ENCODE measurements around the gene DEGS2.

Gene DEGS2

GRCh38 chr14:100147691-100148464, 11.6 kb downstream of the DEGS2 start:
- DNase-seq = no peak

GRCh38 chr14:100147181-100147631, 12.2 kb downstream of the DEGS2 start:
- DNase-seq = no peak

DNA sequence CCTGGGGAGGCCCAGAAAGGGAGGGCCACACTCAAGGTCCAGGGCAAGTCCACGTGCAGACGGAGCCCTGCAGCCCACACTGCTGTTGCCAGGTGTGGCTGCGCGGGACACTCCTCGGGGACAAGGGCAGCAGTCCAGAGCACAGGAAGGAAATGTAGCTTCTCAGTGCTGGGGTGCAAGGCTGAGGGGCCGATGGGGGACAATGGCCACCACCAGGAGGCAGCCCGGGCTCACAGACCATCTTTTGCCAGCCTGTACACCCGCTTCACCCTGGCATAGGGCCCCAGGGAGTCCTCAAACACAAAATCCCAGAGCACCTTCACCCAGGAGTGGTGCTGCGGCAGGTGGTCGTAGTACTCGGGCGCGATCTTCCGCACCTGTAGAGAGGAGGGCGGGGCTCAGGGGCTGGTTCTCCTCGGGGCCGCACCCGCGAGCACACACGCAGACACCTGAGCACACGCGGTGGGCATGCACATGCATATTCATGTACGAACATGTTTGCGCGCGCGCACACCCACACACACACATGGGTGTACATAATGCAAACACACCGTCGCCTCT, 12.8 kb downstream of the DEGS2 start:
- DNase-seq = no peak

- DNase-seq = no peak
Measured at GRCh38 chr14:100145682-100146464, 13.6 kb downstream of the DEGS2 start.

DNA sequence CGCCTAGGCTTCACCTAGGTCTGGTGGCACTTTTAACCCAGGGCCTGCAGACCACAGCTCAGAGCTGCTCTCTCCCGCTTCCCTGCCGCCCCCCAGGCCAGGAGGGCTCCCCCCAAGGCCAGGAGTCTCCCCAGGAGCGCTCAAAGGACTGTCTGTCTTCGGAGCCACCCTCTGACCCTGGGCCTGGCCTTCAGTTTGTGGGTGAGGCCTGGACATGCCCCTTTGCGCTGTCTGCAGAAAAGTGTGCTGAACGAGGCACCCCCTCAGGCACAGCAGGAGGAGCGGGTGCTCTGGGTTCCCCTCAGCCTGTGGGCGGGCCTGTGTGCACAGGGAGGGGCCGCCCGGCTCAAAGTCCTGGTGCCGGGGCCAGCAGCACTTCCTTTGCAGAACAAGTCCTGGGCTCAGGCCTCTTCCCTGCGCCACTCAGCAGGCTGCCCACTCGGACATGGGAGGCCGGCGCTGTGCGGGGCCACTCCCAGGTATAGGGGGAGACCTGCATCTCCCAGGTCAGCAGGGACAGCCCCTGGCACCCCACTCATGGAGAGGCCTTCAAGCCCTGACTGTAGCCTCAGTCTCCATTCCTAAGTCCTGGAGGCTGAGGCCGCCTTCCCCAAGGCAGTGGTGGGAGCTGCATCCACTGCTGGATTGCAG, 14.3 kb downstream of the DEGS2 start:
- DNase-seq = no peak

GRCh38 chr14:100144645-100144995, 14.8 kb downstream of the DEGS2 start:
- no peak for DNase-seq

GRCh38 chr14:100143934-100144333, 15.5 kb downstream of the DEGS2 start:
- DNase-seq = no peak

DNA sequence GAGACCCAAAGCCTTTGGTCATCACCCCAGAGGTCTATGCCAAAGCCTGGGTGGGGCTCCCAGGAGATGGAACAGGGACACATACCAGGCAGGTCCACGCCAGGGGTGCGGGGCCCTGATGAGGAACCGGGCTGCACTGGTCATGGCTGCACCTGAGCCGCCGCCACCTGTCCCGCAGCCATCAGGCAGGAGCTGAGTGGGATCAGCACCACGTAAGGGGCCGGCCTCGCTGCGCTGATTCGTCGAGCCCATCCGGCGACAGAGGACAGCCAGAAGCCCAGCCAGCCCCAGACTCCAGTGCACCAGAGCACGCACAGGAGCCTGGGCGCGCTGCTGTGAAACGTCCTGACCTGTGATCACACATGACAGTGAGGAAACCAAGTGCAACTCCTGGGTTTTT, 15.9 kb downstream of the DEGS2 start:
- no peak for DNase-seq

DNA sequence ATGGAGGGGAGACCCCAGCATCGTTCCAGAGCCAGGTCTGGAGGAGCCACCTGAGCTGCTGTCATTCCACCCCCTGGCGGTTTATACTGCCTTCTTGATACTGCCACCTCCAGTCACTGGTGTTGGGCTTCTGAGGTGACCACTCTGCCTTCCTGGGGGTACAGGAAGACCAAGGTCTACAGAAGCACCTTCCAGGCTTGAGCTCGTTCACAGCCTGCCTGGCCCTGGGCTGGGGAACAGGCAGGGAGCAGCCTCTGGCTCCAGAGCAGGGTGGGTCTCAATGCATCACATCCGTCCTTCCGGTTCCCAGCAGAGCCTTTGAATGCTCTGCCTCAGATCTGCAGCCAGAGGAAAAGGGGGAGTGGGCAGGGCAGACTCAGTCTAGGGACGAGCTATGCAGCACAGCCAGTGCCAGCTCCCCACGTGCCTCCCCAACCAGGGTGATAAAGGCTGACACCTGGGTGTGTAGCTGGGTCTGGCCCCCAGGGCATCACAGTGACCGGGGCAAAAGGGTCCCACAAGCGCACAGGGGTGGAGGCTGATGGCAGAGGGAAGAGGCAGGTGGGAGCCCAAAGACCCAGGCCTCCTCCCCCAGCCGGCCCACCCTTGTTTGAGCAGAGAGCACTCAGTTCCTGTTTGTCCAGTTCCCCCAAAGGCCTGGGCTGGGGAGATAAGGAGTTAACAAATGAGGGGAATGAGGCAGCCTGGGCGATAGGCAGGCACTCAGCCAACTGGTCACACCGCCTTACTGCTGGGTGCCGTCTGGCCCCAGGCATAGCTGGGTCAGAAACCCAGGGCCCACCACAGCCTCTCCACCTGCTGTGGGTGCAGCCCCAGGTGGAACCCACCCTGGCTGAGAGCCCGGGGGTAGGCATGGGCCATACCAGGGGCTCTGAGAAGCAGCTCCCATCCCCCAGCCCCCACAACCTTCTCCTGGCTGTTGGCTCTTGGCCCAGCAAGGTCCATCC, 17.1 kb downstream of the DEGS2 start:
- DNase-seq = no peak

- no peak for DNase-seq
Measured at GRCh38 chr14:100141098-100141497, 18.3 kb downstream of the DEGS2 start.

GRCh38 chr14:100140452-100141078, 18.9 kb downstream of the DEGS2 start:
- DNase-seq = no peak

- DNase-seq = no peak
Measured at GRCh38 chr14:100138955-100139354, 20.5 kb downstream of the DEGS2 start.

GRCh38 chr14:100138082-100138787, 21.2 kb downstream of the DEGS2 start:
- no peak for DNase-seq

GRCh38 chr14:100137173-100137572, 22.3 kb downstream of the DEGS2 start:
- no peak for DNase-seq

DNA sequence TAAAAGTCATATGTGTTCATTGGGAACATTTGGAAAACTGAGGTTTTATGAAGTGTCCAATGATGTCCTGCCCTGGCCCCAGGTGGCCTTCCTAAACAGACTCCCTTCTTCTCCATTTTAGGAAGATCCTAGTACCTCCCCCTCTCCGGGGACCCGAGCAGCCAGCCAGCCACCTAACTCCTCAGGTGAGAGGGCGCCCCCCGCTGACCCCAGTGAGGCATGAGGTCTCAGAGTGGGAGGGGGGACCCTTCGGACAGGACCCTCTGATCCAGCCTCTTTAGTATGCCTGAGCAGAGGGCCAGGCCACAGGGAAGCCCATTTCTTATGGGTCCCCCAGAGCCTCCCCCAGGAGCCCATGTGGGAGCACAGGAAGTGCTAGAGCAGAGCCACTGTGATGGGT, 23.7 kb downstream of the DEGS2 start:
- DNase-seq = no peak

- DNase-seq = no peak
Measured at GRCh38 chr14:100135073-100135472, 24.4 kb downstream of the DEGS2 start.

DNA sequence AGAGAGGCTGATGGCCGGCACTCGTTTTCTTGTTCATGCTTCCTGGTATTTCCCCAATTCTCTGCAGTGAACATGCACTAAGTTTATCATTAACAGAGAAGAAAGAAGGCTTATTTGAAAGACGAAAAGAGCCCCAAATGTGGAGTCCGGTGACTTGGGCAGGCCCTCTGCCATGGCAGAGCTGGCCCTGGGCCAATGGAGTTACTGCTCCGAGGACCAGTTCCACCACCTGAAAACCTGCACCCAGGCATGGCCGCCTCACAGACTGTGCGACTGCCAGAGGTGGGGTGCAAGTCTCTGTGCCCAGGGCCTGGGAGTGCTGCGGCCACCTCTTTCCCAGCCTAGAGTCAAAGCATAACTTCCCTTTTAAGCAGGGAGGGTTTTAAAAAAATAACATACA, 24.9 kb downstream of the DEGS2 start:
- no peak for DNase-seq

DNA sequence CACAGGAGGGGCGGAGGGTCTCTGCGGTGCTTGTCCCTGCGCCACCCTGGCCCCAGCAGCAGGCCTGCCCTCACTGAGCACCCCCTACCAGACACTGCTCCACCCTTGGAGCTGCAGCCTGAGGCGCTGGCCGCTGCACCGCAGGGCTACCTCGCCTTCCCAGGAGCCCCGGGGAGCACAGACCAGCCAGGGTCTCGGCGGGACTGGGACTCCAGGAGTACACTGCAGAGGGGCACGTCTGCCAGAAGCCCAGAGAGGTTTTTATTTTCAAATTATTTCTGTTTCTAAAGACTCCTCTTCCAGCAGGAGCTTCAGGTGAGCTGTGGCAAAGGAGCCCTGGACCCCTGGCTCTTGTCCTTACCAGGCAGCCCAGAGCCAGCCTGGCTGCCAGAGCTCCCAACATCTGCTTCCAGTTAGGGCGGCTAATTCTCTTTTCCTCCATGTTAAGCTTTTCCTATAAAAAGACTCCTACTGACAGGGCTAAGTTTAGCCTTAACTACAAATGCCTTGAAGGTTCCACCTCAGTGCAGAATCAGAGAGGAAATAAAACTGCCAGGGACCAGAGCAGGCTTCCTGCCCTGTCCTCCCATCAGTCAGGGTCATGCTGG, 26.4 kb downstream of the DEGS2 start:
- DNase-seq = no peak

- DNase-seq = no peak
Measured at GRCh38 chr14:100132161-100132902, 27.1 kb downstream of the DEGS2 start.

- no peak for DNase-seq
Measured at GRCh38 chr14:100131181-100131580, 28.3 kb downstream of the DEGS2 start.

All from hippocampal formation (tissue), 2 donors.